SK-N-SH (cell line): Measurements from ENCODE around the gene MTF2. TPM values are rescaled to one million over a fixed set of nuclear protein-coding genes. Genes with fewer than 3 reads are reported as not detected.

Experiments used
- CTCF ChIA-PET: fragments of 300-600, 350-600 bp; formaldehyde crosslinking; extraction: SDS; loops from one replicate; lab custom pipeline; 2021; lab: Yijun Ruan, JAX
- POLR2A ChIA-PET: fragments of 350-600 bp; sonication (Branson Sonifier 250); formaldehyde crosslinking; extraction: SDS; loops from one replicate; lab custom pipeline; 2020; ENCODE audit warnings: antibody characterized with exemption, inconsistent platforms; lab: Yijun Ruan, JAX
- DNase-seq: peaks from one replicate; pipeline ENCODE4 v3.0.0; 2012
- H2AFZ ChIP-seq: fragments of 200-600 bp; sonication (generic); 2 replicates; pipeline ENCODE4 v1.8.1; 2016; ENCODE audit warnings: antibody characterized with exemption, mild to moderate bottlenecking, low read depth
- H3F3A ChIP-seq: fragments of 200-600 bp; sonication (generic); replicated peaks from 2 replicates; pipeline ENCODE3; 2016; ENCODE audit warnings: antibody characterized with exemption, mild to moderate bottlenecking; ENCODE audit not compliant: insufficient read depth
- H3K27ac ChIP-seq, 2 experiments: fragments of 200-500 bp in 1 of 2; fragments of 200-600 bp in 1 of 2; sonication (Bioruptor generic) in 1 of 2; sonication (generic), shearing (Covaris generic) in 1 of 2; 2 replicates each; pipeline versions ENCODE4 v1.5.1 to v1.6.1; 2014 to 2016; ENCODE audit warnings: low read depth in 2 of 2, inconsistent platforms in 1 of 2, low read length in 1 of 2, mild to moderate bottlenecking in 1 of 2, mixed read lengths in 1 of 2
- H3K27me3 ChIP-seq: fragments of 200-600 bp; sonication (generic), shearing (Covaris generic); 2 replicates; pipeline ENCODE4 v1.6.1; 2016; ENCODE audit warnings: mixed run types; ENCODE audit not compliant: insufficient read depth
- H3K36me3 ChIP-seq, 2 experiments: fragments of 200-500 bp in 1 of 2; fragments of 200-600 bp in 1 of 2; sonication (Bioruptor generic) in 1 of 2; sonication (generic) in 1 of 2; replicated peaks in 1 of 2; 2 replicates each; pipeline versions ENCODE3 to v1.5.1; 2014 to 2016; ENCODE audit warnings: low read length in 1 of 2, mild to moderate bottlenecking in 1 of 2; ENCODE audit not compliant: insufficient read depth in 2 of 2, control insufficient read depth in 1 of 2
- H3K4me1 ChIP-seq, 2 experiments: fragments of 200-500 bp in 1 of 2; fragments of 200-600 bp in 1 of 2; sonication (Bioruptor generic) in 1 of 2; sonication (generic), shearing (Covaris generic) in 1 of 2; 2 replicates each; pipeline versions ENCODE4 v1.5.1 to v1.6.1; 2014 to 2016; ENCODE audit warnings: low read depth in 1 of 2, low read length in 1 of 2, mixed run types in 1 of 2; ENCODE audit not compliant: insufficient read depth in 2 of 2, control insufficient read depth in 1 of 2
- H3K4me2 ChIP-seq: fragments of 200-600 bp; sonication (generic), shearing (Covaris generic); 2 replicates; pipeline ENCODE4 v1.6.1; 2017; ENCODE audit warnings: mixed run types
- H3K4me3 ChIP-seq, 2 experiments: fragments of 200-500 bp in 1 of 2; fragments of 200-600 bp in 1 of 2; sonication (Bioruptor generic) in 1 of 2; sonication (generic), shearing (Covaris generic) in 1 of 2; 2 replicates each; pipeline versions ENCODE4 v1.5.1 to v1.8.1; 2014 to 2016; ENCODE audit warnings: low read depth in 2 of 2, inconsistent platforms in 1 of 2, low read length in 1 of 2, mild to moderate bottlenecking in 1 of 2, mixed read lengths in 1 of 2, moderate library complexity in 1 of 2
- H3K79me2 ChIP-seq: fragments of 200-600 bp; sonication (generic); 2 replicates; pipeline ENCODE4 v1.8.1; 2017; ENCODE audit warnings: mild to moderate bottlenecking; ENCODE audit not compliant: insufficient read depth
- H3K9ac ChIP-seq: fragments of 200-600 bp; sonication (generic); 2 replicates; pipeline ENCODE4 v1.6.1; 2017; ENCODE audit warnings: mixed run types
- H3K9me2 ChIP-seq: fragments of 200-600 bp; sonication (generic); 2 replicates; pipeline ENCODE4 v1.6.1; 2017; ENCODE audit warnings: mixed run types
- H3K9me3 ChIP-seq: fragments of 200-600 bp; sonication (generic); 2 replicates; pipeline ENCODE4 v1.6.1; 2017; ENCODE audit warnings: mixed run types, mild to moderate bottlenecking, moderate library complexity
- H4K20me1 ChIP-seq: fragments of 200-600 bp; sonication (generic); 2 replicates; pipeline ENCODE4 v1.6.1; 2017; ENCODE audit warnings: mild to moderate bottlenecking, mixed run types; ENCODE audit not compliant: insufficient read depth
- GABPA ChIP-seq: IDR thresholded peaks from 2 replicates; pipeline ENCODE4 v1.4.0; 2012; ENCODE audit warnings: low read depth, mild to moderate bottlenecking
- MAX ChIP-seq: IDR thresholded peaks from 2 replicates; pipeline ENCODE4 v1.4.0; 2012; ENCODE audit warnings: low read depth
- MXI1 ChIP-seq: IDR thresholded peaks from 2 replicates; pipeline ENCODE4 v1.6.1; 2012; ENCODE audit warnings: mild to moderate bottlenecking, low read depth, low read length, improper control_type of control experiment
- PBX3 ChIP-seq: IDR thresholded peaks from 2 replicates; pipeline ENCODE4; 2012
- POLR2AphosphoS5 ChIP-seq: IDR thresholded peaks from 2 replicates; pipeline ENCODE4 v1.6.1; 2012; ENCODE audit warnings: low read depth, low read length
- RFX5 ChIP-seq: IDR thresholded peaks from 2 replicates; pipeline ENCODE4 v1.6.1; 2012; ENCODE audit warnings: mild to moderate bottlenecking, improper control_type of control experiment, low read length
- RXRA ChIP-seq: IDR thresholded peaks from 2 replicates; pipeline ENCODE4 v1.4.0; 2012; ENCODE audit warnings: low read depth, mild to moderate bottlenecking, borderline replicate concordance
- SIN3A ChIP-seq: IDR thresholded peaks from 2 replicates; pipeline ENCODE4 v1.6.1; 2012; ENCODE audit warnings: low read depth, mild to moderate bottlenecking, low read length, moderate library complexity, borderline replicate concordance
- USF2 ChIP-seq: fragments of 150-350 bp; IDR thresholded peaks from 2 replicates; pipeline ENCODE4 v1.6.1; 2017; ENCODE audit warnings: antibody characterized with exemption, low read length, low read depth, borderline replicate concordance
- WGBS: methylation state at CpG from one replicate; pipeline ENCODE4 v1.1.6; 2017; ENCODE audit warnings: low lambda C conversion rate; 5-methylcytosine and 5-hydroxymethylcytosine counted together
- polyA plus RNA-seq, 3 experiments: library from polyadenylated mRNA; depleted of rRNA; stranded (reverse); fragments of >200 nt; gene quantifications; 2 replicates each; pipeline ENCODE4 v1.2.3, GENCODE V29; 2012

MTF2 gene
- polyA plus RNA-seq, 1 of the 3 experiments (the other 2 are of a cell fraction), result 11.9 TPM

- Histone ChIP-seq H3K27ac (no peak overlapping the region), H2AFZ (no peak overlapping the region), H3K4me3 (no peak overlapping the region), H3K36me3 (peaks cover 0 to 18% of the 10 kb centered on the region in 2 experiments), H3K9me3 (no peaks in the 10 kb centered on the region)
- no peak for DNase-seq
- 100% methylated on average over 4 of the region's 4 CpGs for WGBS
- TF ChIP-seq MAX (no peak), POLR2AphosphoS5 (no peak), PBX3 (no peak), SIN3A (no peak), RFX5 (no peak), USF2 (no peak), MXI1 (no peak)
- TF ChIP-seq, all 33 proteins: peak for 0
- POLR2A ChIA-PET, result no interaction called here
- CTCF ChIA-PET, result interaction anchor here (0.6 to 1.1 kb wide), 2 partner anchors 21 to 206 kb away, joined by 3 read pairs; no protein-coding TSS in a partner anchor
- Histone ChIP-seq H3K4me2 (no peak overlapping the region), H3K4me1 (no peaks in the 10 kb centered on the region), H3F3A (no peaks in the 10 kb centered on the region), H3K79me2 (peaks cover 100% of the 10 kb centered on the region), H3K27me3 (no peaks in the 10 kb centered on the region), H4K20me1 (peaks cover 18% of the 10 kb centered on the region; the same call in 1 of the 2 replicates), H3K9me2 (no peaks in the 10 kb centered on the region), H3K9ac (no peak overlapping the region)
These were observed 23.1 kb downstream of the MTF2 start for GRCh38 chr1:93102142-93102541.

GRCh38 chr1:93106226-93106625, 27.1 kb downstream of the MTF2 start:
- Histone ChIP-seq H3K79me2 (peaks cover 100% of the 10 kb centered on the region), H3K9ac (no peak overlapping the region), H3K9me2 (no peaks in the 10 kb centered on the region), H3K27ac (no peak overlapping the region), H3K9me3 (peaks cover 3% of the 10 kb centered on the region), H3F3A (peaks cover 4% of the 10 kb centered on the region), H3K36me3 (peaks cover 0 to 45% of the 10 kb centered on the region in 2 experiments), H3K4me2 (no peak overlapping the region), H3K4me1 (peaks cover 0 to 9% of the 10 kb centered on the region in 2 experiments; a peak in 2 of 4 replicates), H3K27me3 (no peaks in the 10 kb centered on the region), H2AFZ (no peak overlapping the region), H3K4me3 (no peak overlapping the region), H4K20me1 (no peaks in the 10 kb centered on the region)
- TF ChIP-seq PBX3 (peak; percentile 45), SIN3A (no peak), RXRA (no peak), GABPA (no peak)
- CTCF ChIA-PET, result no interaction called here
- 83% methylated on average over 2 of the region's 2 CpGs for WGBS
- POLR2A ChIA-PET, result no interaction called here
- DNase-seq, result no peak
